ENCODE results near the gene ACMSD. TPM values are rescaled to one million over a fixed set of nuclear protein-coding genes. Genes with fewer than 3 reads are reported as not detected.

The ACMSD gene
- total and polyA plus RNA-seq, 10 of the 15 experiments (the other 5 are each of a cell fraction or from before 2014, with no cell fraction given): 0.08 TPM; not detected in 9

GRCh38 chr2:134934641-134935040 is 96.2 kb downstream of the ACMSD start:
- H3K4me2 ChIP-seq (ENCODE audit: control insufficient read depth, insufficient read depth): no peak overlapping the region
- H2AFZ ChIP-seq (ENCODE audit: control insufficient read depth, low read depth, low read length): no peak overlapping the region
- CTCF ChIA-PET: interaction anchor here (0.8 kb wide), 1 partner anchor 54 kb away, joined by 3 read pairs; no protein-coding TSS in a partner anchor
- in situ Hi-C loops (cut with MboI) (no loop called here), intact Hi-C loops (cut with micrococcal nuclease; ENCODE audit: unreplicated experiment) (no loop called here)
- SMC1A ChIA-PET (ENCODE audit: uncharacterized antibody, unreplicated experiment): interaction anchor here (0.8 to 1.3 kb wide), 2 partner anchors 8 to 768 kb away, joined by 3 to 4 read pairs; no protein-coding TSS in a partner anchor
- H3K4me1 ChIP-seq (ENCODE audit: control insufficient read depth, insufficient read depth, low read length): no peaks in the 10 kb centered on the region
- H3K36me3 ChIP-seq (ENCODE audit: control insufficient read depth in 2 of 2, insufficient read depth in 2 of 2, low read length in 1 of 2): peaks cover 0 to 29% of the 10 kb centered on the region in 2 experiments
- ATAC-seq: no peak
- no peaks in the 10 kb centered on the region; the same call in 1 of the 2 replicates for H4K20me1 ChIP-seq (ENCODE audit: control insufficient read depth, insufficient read depth)
- no peak for FAIRE-seq
- RAD21 ChIA-PET (ENCODE audit: unreplicated experiment): no interaction called here
- no peaks in the 10 kb centered on the region; the same call in 2 of the 3 replicates for H3K9me3 ChIP-seq (replicated peaks; ENCODE audit: control insufficient read depth, insufficient read depth, low read length)
- H3K27ac ChIP-seq (ENCODE audit: control insufficient read depth, insufficient read depth): no peak overlapping the region
- DNase-seq (ENCODE audit: low read depth, low spot score): no peak
- WGBS (ENCODE audit: insufficient coverage, insufficient replicate concordance, low lambda C conversion rate, missing lambda C conversion rate): 0% methylated on average over 1 of the region's 1 CpG
- no peaks in the 10 kb centered on the region for H3K27me3 ChIP-seq (replicated peaks in 1 of 2; ENCODE audit: control insufficient read depth in 2 of 2, insufficient read depth in 2 of 2, low read length in 1 of 2)
- TF ChIP-seq HCFC1 (IDR thresholded peaks at IDR 0.05; ENCODE audit: low read length): no peak
- TF ChIP-seq TCF7 (IDR thresholded peaks at IDR 0.05; ENCODE audit: borderline replicate concordance): no peak
- no peak for TF ChIP-seq ELK1 (IDR thresholded peaks at IDR 0.05; ENCODE audit: low read depth, low read length)
- no peak for TF ChIP-seq POLR2AphosphoS5 (IDR thresholded peaks at IDR 0.05; ENCODE audit: low read length)
- no peak for TF ChIP-seq GATAD2B (conservative IDR thresholded peaks at IDR 0.05; ENCODE audit: low read depth)
- no peak for TF ChIP-seq MYC (IDR thresholded peaks at IDR 0.05; ENCODE audit: insufficient read depth, insufficient read length, insufficient replicate concordance, low read length, severe bottlenecking)
- TF ChIP-seq ZNF274 (IDR thresholded peaks at IDR 0.05; ENCODE audit: insufficient read depth, insufficient read length): no peak
- TF ChIP-seq KDM1A (IDR thresholded peaks at IDR 0.05; ENCODE audit: borderline replicate concordance): no peak
- TF ChIP-seq SMAD5 (IDR thresholded peaks at IDR 0.05; ENCODE audit: low read depth): no peak
- no peak for TF ChIP-seq NKRF (conservative IDR thresholded peaks at IDR 0.05)
- BruUV-seq (replicated peaks): no TSS peak
- POLR2A ChIA-PET: no interaction called here
- no peak overlapping the region for H3K9ac ChIP-seq (ENCODE audit: control insufficient read depth, insufficient read depth, low read length)
- H3K79me2 ChIP-seq (ENCODE audit: control insufficient read depth, insufficient read depth, low read length): peaks cover 70% of the 10 kb centered on the region
- 0 out of 2 replicates have a peak overlapping the region, but pooled peaks have one; percentile 13 for H3K4me3 ChIP-seq

All from GM12878 (cell line).